C4-2B (cell line): Measurements from ENCODE around the gene SLC18A3.

Experiments used
- ZFX ChIP-seq: fragments of 450-650 bp; IDR thresholded peaks from 2 replicates; pipeline ENCODE4 v1.6.1; 2017
- TF ChIP-seq, protein P1 (sequence below): fragments of 450-650 bp; conservative IDR thresholded peaks from 2 replicates; pipeline ENCODE4 v1.5.1; 2017; ENCODE audit warnings: mild to moderate bottlenecking

DNA sequence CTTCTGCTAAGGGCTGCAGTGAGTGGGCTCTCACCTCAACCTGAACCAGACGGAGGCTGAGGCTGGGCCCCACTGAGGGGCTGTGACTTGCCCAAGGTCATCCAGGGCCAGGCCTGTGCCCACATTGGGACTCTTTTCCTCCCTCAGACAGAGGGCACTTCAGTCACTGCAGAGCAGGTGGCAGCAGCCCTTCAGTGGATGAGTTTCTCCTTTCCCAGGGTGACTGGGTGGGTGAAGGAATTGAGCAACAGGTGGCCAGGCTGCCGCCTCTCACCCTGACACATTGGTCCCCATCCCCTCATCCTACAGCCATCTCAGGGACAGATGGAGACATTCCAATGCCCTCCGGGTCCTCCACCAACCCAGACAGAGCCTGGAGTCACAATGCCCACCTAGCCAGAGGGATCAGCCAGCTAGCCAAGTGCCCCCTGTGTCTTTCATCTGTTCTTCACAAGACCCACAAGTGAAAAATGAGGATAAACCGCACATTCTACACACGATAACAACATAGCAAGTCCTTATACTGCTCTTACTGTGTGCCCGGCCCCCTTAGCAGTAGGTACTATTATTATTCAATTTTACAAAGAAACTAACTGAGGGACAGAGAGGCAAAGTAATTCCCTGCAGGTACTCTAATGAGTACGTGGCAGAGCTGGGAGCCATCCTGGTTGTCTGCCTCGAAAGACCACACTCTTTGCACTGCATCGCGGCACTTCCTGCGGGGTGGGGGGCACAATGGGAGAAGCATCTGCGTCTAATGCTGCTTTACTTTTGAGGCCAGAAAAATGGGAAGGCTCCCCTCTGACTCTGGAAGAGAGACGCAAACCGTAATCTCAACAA is 1.7 kb upstream of the SLC18A3 start:
- TF ChIP-seq, protein P1, sequence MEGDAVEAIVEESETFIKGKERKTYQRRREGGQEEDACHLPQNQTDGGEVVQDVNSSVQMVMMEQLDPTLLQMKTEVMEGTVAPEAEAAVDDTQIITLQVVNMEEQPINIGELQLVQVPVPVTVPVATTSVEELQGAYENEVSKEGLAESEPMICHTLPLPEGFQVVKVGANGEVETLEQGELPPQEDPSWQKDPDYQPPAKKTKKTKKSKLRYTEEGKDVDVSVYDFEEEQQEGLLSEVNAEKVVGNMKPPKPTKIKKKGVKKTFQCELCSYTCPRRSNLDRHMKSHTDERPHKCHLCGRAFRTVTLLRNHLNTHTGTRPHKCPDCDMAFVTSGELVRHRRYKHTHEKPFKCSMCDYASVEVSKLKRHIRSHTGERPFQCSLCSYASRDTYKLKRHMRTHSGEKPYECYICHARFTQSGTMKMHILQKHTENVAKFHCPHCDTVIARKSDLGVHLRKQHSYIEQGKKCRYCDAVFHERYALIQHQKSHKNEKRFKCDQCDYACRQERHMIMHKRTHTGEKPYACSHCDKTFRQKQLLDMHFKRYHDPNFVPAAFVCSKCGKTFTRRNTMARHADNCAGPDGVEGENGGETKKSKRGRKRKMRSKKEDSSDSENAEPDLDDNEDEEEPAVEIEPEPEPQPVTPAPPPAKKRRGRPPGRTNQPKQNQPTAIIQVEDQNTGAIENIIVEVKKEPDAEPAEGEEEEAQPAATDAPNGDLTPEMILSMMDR, result no peak
- TF ChIP-seq ZFX, result no peak
